MCF 10A (cell line): ENCODE results near the gene PHF21A. TPM values are rescaled to one million over a fixed set of nuclear protein-coding genes. Genes with fewer than 3 reads are reported as not detected.

Source experiments
- BruUV-seq: library from RNA; stranded (reverse); fragments of 400-500 nt; replicated peaks from 2 replicates; lab custom pipeline; 2021; lab: Mats Ljungman, UMichigan
- CTCF ChIA-PET: fragments of 300-600 bp; sonication (Branson Sonifier 250); formaldehyde crosslinking; extraction: SDS; loops from one replicate; lab custom pipeline; 2021; ENCODE audit warnings: antibody characterized with exemption, inconsistent platforms; lab: Yijun Ruan, JAX
- POLR2A ChIA-PET: fragments of 300-600, 350-650 bp; sonication (Branson Sonifier 250); formaldehyde crosslinking; extraction: SDS; loops from one replicate; lab custom pipeline; 2020; ENCODE audit warnings: antibody characterized with exemption, inconsistent platforms; lab: Yijun Ruan, JAX
- DNase-seq: peaks from one replicate; pipeline ENCODE4 v3.0.0-alpha.2; 2018; ENCODE audit not compliant: unreplicated experiment
- H3K27ac Mint-ChIP-seq: one replicate; pipeline ENCODE4 v1.8.0; 2022; ENCODE audit warnings: mild to moderate bottlenecking, low read depth, mixed read lengths; ENCODE audit not compliant: unreplicated experiment
- H3K27me3 Mint-ChIP-seq: one replicate; pipeline ENCODE4 v1.8.0; 2022; ENCODE audit warnings: mixed read lengths; ENCODE audit not compliant: insufficient read depth, unreplicated experiment
- H3K36me3 Mint-ChIP-seq: one replicate; pipeline ENCODE4 v1.8.0; 2022; ENCODE audit warnings: mild to moderate bottlenecking, moderate library complexity, mixed read lengths; ENCODE audit not compliant: insufficient read depth, unreplicated experiment
- H3K4me1 Mint-ChIP-seq: one replicate; pipeline ENCODE4 v1.8.0; 2022; ENCODE audit warnings: mixed read lengths; ENCODE audit not compliant: insufficient read depth, unreplicated experiment
- H3K4me3 Mint-ChIP-seq: one replicate; pipeline ENCODE4 v1.8.0; 2022; ENCODE audit warnings: mild to moderate bottlenecking, moderate library complexity, mixed read lengths; ENCODE audit not compliant: unreplicated experiment
- H3K9me3 Mint-ChIP-seq: one replicate; pipeline ENCODE4 v1.8.0; 2022; ENCODE audit warnings: mixed read lengths; ENCODE audit not compliant: unreplicated experiment
- intact Hi-C: fragments of 100-400 bp; cut with micrococcal nuclease; formaldehyde crosslinking; loops from 2 replicates; pipeline ENCODE4 v1.14.1; 2022
- total RNA-seq: library from RNA; stranded (reverse); gene quantifications from 2 replicates; pipeline ENCODE4 v1.2.3, GENCODE V29; 2022
- TF ChIP-seq, protein P1 (sequence below): fragments of 200-600 bp; IDR thresholded peaks from one replicate; pipeline ENCODE4 v1.8.0; 2022; ENCODE audit warnings: antibody characterized with exemption, mild to moderate bottlenecking; ENCODE audit not compliant: unreplicated experiment

PHF21A gene
- total RNA-seq, 1 experiment from 2014 or later, result 37.6 TPM

- Mint-ChIP-seq H3K4me1 (peaks cover 14% of the 10 kb centered on the region), H3K4me3 (no peak overlapping the region), H3K27me3 (no peaks in the 10 kb centered on the region), H3K9me3 (no peaks in the 10 kb centered on the region), H3K36me3 (peaks cover 62% of the 10 kb centered on the region), H3K27ac (no peak overlapping the region)
- DNase-seq, result no peak
- ChIA-PET CTCF (interaction anchor here (0.6 to 2.7 kb wide), 3 partner anchors 10 to 561 kb away, joined by 3 to 11 read pairs (median 3); no protein-coding TSS in a partner anchor), POLR2A (interaction anchor here (0.6 to 1.5 kb wide), 3 partner anchors 14 to 244 kb away, joined by 3 to 6 read pairs (median 3); partner anchors contain the start of gene PEX16)
- intact Hi-C loops, result no loop called here
- BruUV-seq, result no TSS peak
- TF ChIP-seq, protein P1, sequence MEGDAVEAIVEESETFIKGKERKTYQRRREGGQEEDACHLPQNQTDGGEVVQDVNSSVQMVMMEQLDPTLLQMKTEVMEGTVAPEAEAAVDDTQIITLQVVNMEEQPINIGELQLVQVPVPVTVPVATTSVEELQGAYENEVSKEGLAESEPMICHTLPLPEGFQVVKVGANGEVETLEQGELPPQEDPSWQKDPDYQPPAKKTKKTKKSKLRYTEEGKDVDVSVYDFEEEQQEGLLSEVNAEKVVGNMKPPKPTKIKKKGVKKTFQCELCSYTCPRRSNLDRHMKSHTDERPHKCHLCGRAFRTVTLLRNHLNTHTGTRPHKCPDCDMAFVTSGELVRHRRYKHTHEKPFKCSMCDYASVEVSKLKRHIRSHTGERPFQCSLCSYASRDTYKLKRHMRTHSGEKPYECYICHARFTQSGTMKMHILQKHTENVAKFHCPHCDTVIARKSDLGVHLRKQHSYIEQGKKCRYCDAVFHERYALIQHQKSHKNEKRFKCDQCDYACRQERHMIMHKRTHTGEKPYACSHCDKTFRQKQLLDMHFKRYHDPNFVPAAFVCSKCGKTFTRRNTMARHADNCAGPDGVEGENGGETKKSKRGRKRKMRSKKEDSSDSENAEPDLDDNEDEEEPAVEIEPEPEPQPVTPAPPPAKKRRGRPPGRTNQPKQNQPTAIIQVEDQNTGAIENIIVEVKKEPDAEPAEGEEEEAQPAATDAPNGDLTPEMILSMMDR, result no peak
Measured at GRCh38 chr11:45935349-45936064, 185.7 kb downstream of the PHF21A start.

- ChIA-PET CTCF (interaction anchor here (0.7 to 2.7 kb wide), 2 partner anchors 30 to 62 kb away, joined by 3 to 11 read pairs; no protein-coding TSS in a partner anchor), POLR2A (no interaction called here)
- TF ChIP-seq, protein P1, result no peak
- no peaks in the 10 kb centered on the region for H3K27me3 Mint-ChIP-seq
- H3K4me1 Mint-ChIP-seq, result peaks cover 21% of the 10 kb centered on the region
- no peak overlapping the region for H3K27ac Mint-ChIP-seq
- no TSS peak for BruUV-seq
- no peak for DNase-seq
- no peaks in the 10 kb centered on the region for H3K9me3 Mint-ChIP-seq
- peaks cover 67% of the 10 kb centered on the region for H3K36me3 Mint-ChIP-seq
- intact Hi-C loops, result no loop called here
- no peak overlapping the region for H3K4me3 Mint-ChIP-seq
Measured at GRCh38 chr11:45934580-45935318, 186.5 kb downstream of the PHF21A start.

- Mint-ChIP-seq H3K4me1 (peaks cover 23% of the 10 kb centered on the region), H3K27me3 (no peaks in the 10 kb centered on the region), H3K9me3 (no peaks in the 10 kb centered on the region), H3K27ac (no peak overlapping the region), H3K4me3 (no peak overlapping the region), H3K36me3 (peaks cover 67% of the 10 kb centered on the region)
- ChIA-PET POLR2A (no interaction called here), CTCF (interaction anchor here (0.7 to 1.5 kb wide), 2 partner anchors 32 to 62 kb away, joined by 3 to 4 read pairs; no protein-coding TSS in a partner anchor)
- no peak for DNase-seq
- TF ChIP-seq, protein P1, result no peak
- no TSS peak for BruUV-seq
- intact Hi-C loops, result no loop called here
Measured at GRCh38 chr11:45933846-45934579, 187.2 kb downstream of the PHF21A start.
